ENCODE results near the gene MDM1.

- no peak for TF ChIP-seq RARB (CRISPR knock-in tag; IDR thresholded peaks at IDR 0.05)
- no peak for TF ChIP-seq ZFP30 (CRISPR knock-in tag; IDR thresholded peaks at IDR 0.05)
- TF ChIP-seq, protein P1, sequence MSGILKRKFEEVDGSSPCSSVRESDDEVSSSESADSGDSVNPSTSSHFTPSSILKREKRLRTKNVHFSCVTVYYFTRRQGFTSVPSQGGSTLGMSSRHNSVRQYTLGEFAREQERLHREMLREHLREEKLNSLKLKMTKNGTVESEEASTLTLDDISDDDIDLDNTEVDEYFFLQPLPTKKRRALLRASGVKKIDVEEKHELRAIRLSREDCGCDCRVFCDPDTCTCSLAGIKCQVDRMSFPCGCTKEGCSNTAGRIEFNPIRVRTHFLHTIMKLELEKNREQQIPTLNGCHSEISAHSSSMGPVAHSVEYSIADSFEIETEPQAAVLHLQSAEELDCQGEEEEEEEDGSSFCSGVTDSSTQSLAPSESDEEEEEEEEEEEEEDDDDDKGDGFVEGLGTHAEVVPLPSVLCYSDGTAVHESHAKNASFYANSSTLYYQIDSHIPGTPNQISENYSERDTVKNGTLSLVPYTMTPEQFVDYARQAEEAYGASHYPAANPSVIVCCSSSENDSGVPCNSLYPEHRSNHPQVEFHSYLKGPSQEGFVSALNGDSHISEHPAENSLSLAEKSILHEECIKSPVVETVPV (CRISPR knock-in tag; IDR thresholded peaks at IDR 0.05), result no peak
- no peak for TF ChIP-seq PATZ1 (CRISPR knock-in tag; IDR thresholded peaks at IDR 0.05; ENCODE audit: borderline replicate concordance)
- no peak for TF ChIP-seq TSHZ2 (CRISPR knock-in tag; IDR thresholded peaks at IDR 0.05)
- TF ChIP-seq ZNF565 (CRISPR knock-in tag; conservative IDR thresholded peaks at IDR 0.05; ENCODE audit: low read depth), result no peak
- no peak for TF ChIP-seq ESRRG (CRISPR knock-in tag; IDR thresholded peaks at IDR 0.05)
- TF ChIP-seq CREB5 (CRISPR knock-in tag; IDR thresholded peaks at IDR 0.05; ENCODE audit: low read depth), result no peak
- TF ChIP-seq GLIS3 (CRISPR knock-in tag; IDR thresholded peaks at IDR 0.05), result no peak
- TF ChIP-seq CSDC2 (CRISPR knock-in tag; IDR thresholded peaks at IDR 0.05), result no peak
- no peak for TF ChIP-seq ARNTL (CRISPR knock-in tag; IDR thresholded peaks at IDR 0.05; ENCODE audit: borderline replicate concordance, low read depth)
Measured at GRCh38 chr12:68292151-68292943, 39.8 kb downstream of the MDM1 start.

Measured in SK-N-SH treated with all-trans-retinoic acid at 6 μM for 48 hours (cell line).